Measurements from ENCODE around the gene ARMC6.

The ARMC6 gene

DNA sequence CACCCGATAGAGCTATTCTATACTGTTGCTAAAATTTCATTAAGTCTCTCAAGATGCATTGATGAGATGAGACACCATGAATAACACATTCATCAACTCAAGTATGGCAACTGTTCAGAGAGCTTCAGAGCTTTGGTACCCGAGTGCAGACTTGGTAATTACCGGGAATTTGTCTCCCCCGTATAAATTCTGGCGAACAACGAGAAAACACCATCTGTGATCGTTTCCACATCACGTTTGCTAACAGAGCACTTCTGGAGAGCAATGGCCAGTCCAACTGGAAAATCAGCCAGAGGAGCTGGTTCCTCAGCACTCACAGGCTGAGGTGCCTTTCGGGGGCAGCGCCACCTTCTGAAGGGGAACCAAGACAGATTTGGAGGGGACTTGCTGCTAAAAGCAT is 40.3 kb upstream of the ARMC6 start:
- H3K4me2 ChIP-seq (ENCODE audit: low read depth, low read length, poor library complexity, severe bottlenecking) = no peak overlapping the region
- no peak overlapping the region for H3K27ac ChIP-seq (ENCODE audit: low read depth, low read length)
- H4K20me1 ChIP-seq (ENCODE audit: low read depth, low read length) = no peaks in the 10 kb centered on the region
- 0 out of 2 replicates have a peak, but pooled peaks cover 3% of the 10 kb centered on the region for H3K36me3 ChIP-seq (ENCODE audit: low read length)
- H3K9ac ChIP-seq (ENCODE audit: low read length) = no peak overlapping the region
- no peaks in the 10 kb centered on the region for H3K9me2 ChIP-seq (replicated peaks; ENCODE audit: insufficient read depth, low read length)
- H3F3A ChIP-seq (ENCODE audit: insufficient read depth) = no peaks in the 10 kb centered on the region
- H2AFZ ChIP-seq (ENCODE audit: low read depth, low read length, severe bottlenecking) = no peak overlapping the region
- no peak for TF ChIP-seq EZH2phosphoT487 (conservative IDR thresholded peaks at IDR 0.05; ENCODE audit: low read length)
- no peaks in the 10 kb centered on the region for H3K79me2 ChIP-seq (ENCODE audit: insufficient read depth, low read length)
- no peak overlapping the region for H3K4me3 ChIP-seq (ENCODE audit: insufficient read depth, low read length, poor library complexity, severe bottlenecking)
- no peaks in the 10 kb centered on the region for H3K27me3 ChIP-seq (ENCODE audit: low read length)
- no peaks in the 10 kb centered on the region for H3K9me3 ChIP-seq (ENCODE audit: insufficient read depth, low read length)

DNA sequence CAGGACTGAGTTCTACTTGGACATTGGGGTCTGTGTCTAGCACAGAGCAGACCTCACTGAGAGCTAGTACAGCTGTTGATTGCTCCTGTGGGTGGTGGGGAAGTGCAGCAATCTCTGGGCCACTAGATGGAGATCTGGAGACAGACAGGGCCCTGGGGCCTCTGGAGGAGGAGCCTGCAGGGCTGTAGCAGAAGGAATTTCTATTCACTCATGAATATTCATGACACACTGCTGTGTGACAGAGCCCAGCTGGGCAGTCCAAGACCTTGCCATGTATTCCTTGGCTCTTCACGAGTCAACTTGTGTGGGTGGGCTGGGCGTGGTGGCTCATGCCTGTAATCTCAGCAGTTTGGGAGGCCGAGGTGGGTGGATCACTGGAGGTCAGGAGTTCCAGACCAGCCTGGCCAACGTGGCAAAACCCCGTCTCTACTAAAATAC is 37.6 kb upstream of the ARMC6 start:
- no peak overlapping the region for H3K4me3 ChIP-seq (ENCODE audit: insufficient read depth, low read length, poor library complexity, severe bottlenecking)
- 0 out of 2 replicates have a peak, but pooled peaks cover 7% of the 10 kb centered on the region for H3K36me3 ChIP-seq (ENCODE audit: low read length)
- H3K27me3 ChIP-seq (ENCODE audit: low read length) = no peaks in the 10 kb centered on the region
- H3F3A ChIP-seq (ENCODE audit: insufficient read depth) = no peaks in the 10 kb centered on the region
- H4K20me1 ChIP-seq (ENCODE audit: low read depth, low read length) = no peaks in the 10 kb centered on the region
- no peak overlapping the region for H3K9ac ChIP-seq (ENCODE audit: low read length)
- no peak overlapping the region for H3K4me2 ChIP-seq (ENCODE audit: low read depth, low read length, poor library complexity, severe bottlenecking)
- H3K9me3 ChIP-seq (ENCODE audit: insufficient read depth, low read length) = no peaks in the 10 kb centered on the region
- no peak overlapping the region for H2AFZ ChIP-seq (ENCODE audit: low read depth, low read length, severe bottlenecking)
- TF ChIP-seq CTCF (IDR thresholded peaks at IDR 0.05; ENCODE audit: insufficient read depth, low read length, poor library complexity, severe bottlenecking) = peak; percentile 30
- TF ChIP-seq EZH2phosphoT487 (conservative IDR thresholded peaks at IDR 0.05; ENCODE audit: low read length) = no peak
- H3K9me2 ChIP-seq (replicated peaks; ENCODE audit: insufficient read depth, low read length) = no peaks in the 10 kb centered on the region
- no peak overlapping the region for H3K27ac ChIP-seq (ENCODE audit: low read depth, low read length)
- H3K79me2 ChIP-seq (ENCODE audit: insufficient read depth, low read length) = no peaks in the 10 kb centered on the region

GRCh38 chr19:18996351-18996750 is 37.1 kb upstream of the ARMC6 start:
- no peak overlapping the region for H3K9ac ChIP-seq (ENCODE audit: low read length)
- H3K27me3 ChIP-seq (ENCODE audit: low read length) = no peaks in the 10 kb centered on the region
- no peak overlapping the region for H3K4me2 ChIP-seq (ENCODE audit: low read depth, low read length, poor library complexity, severe bottlenecking)
- TF ChIP-seq CTCF (IDR thresholded peaks at IDR 0.05; ENCODE audit: insufficient read depth, low read length, poor library complexity, severe bottlenecking) = no peak
- no peak for TF ChIP-seq EZH2phosphoT487 (conservative IDR thresholded peaks at IDR 0.05; ENCODE audit: low read length)
- H3K79me2 ChIP-seq (ENCODE audit: insufficient read depth, low read length) = no peaks in the 10 kb centered on the region
- no peaks in the 10 kb centered on the region for H3K9me3 ChIP-seq (ENCODE audit: insufficient read depth, low read length)
- H3K4me3 ChIP-seq (ENCODE audit: insufficient read depth, low read length, poor library complexity, severe bottlenecking) = no peak overlapping the region
- no peaks in the 10 kb centered on the region for H4K20me1 ChIP-seq (ENCODE audit: low read depth, low read length)
- no peaks in the 10 kb centered on the region for H3F3A ChIP-seq (ENCODE audit: insufficient read depth)
- H2AFZ ChIP-seq (ENCODE audit: low read depth, low read length, severe bottlenecking) = no peak overlapping the region
- no peaks in the 10 kb centered on the region for H3K9me2 ChIP-seq (replicated peaks; ENCODE audit: insufficient read depth, low read length)
- H3K36me3 ChIP-seq (ENCODE audit: low read length) = 0 out of 2 replicates have a peak, but pooled peaks cover 7% of the 10 kb centered on the region
- H3K27ac ChIP-seq (ENCODE audit: low read depth, low read length) = no peak overlapping the region

GRCh38 chr19:18996796-18997394 is 36.5 kb upstream of the ARMC6 start:
- no peak for TF ChIP-seq CTCF (IDR thresholded peaks at IDR 0.05; ENCODE audit: insufficient read depth, low read length, poor library complexity, severe bottlenecking)
- no peak for TF ChIP-seq EZH2phosphoT487 (conservative IDR thresholded peaks at IDR 0.05; ENCODE audit: low read length)
- Histone ChIP-seq H3K27ac (ENCODE audit: low read depth, low read length) (no peak overlapping the region), H3K27me3 (ENCODE audit: low read length) (no peaks in the 10 kb centered on the region), H3K4me2 (ENCODE audit: low read depth, low read length, poor library complexity, severe bottlenecking) (no peak overlapping the region), H3K9me2 (replicated peaks; ENCODE audit: insufficient read depth, low read length) (no peaks in the 10 kb centered on the region), H3K79me2 (ENCODE audit: insufficient read depth, low read length) (no peaks in the 10 kb centered on the region), H3K9ac (ENCODE audit: low read length) (no peak overlapping the region), H3K36me3 (ENCODE audit: low read length) (0 out of 2 replicates have a peak, but pooled peaks cover 7% of the 10 kb centered on the region), H3K4me3 (ENCODE audit: insufficient read depth, low read length, poor library complexity, severe bottlenecking) (no peak overlapping the region), H2AFZ (ENCODE audit: low read depth, low read length, severe bottlenecking) (no peak overlapping the region), H4K20me1 (ENCODE audit: low read depth, low read length) (no peaks in the 10 kb centered on the region), H3K9me3 (ENCODE audit: insufficient read depth, low read length) (no peaks in the 10 kb centered on the region), H3F3A (ENCODE audit: insufficient read depth) (no peaks in the 10 kb centered on the region)

Measured in SU-DHL-6 (cell line).